H9 (cell line): ENCODE measurements around the gene MYRF. TPM values are rescaled to one million over a fixed set of nuclear protein-coding genes. Genes with fewer than 3 reads are reported as not detected.

Source experiments
- DNase-seq: peaks from one replicate; pipeline ENCODE4 v3.0.0-alpha.2; 2017
- H2AFZ ChIP-seq: one replicate; pipeline ENCODE4 v1.6.1; 2013; ENCODE audit warnings: mild to moderate bottlenecking, low read length, control low read depth, moderate library complexity
- H2AK5ac ChIP-seq: 2 replicates; pipeline ENCODE4 v1.6.1; 2013; ENCODE audit warnings: low read length, control low read depth, mixed read lengths; ENCODE audit not compliant: insufficient read length
- H2BK120ac ChIP-seq: one replicate; pipeline ENCODE4 v1.6.1; 2013; ENCODE audit warnings: low read depth, mild to moderate bottlenecking, low read length, control low read depth, inconsistent platforms; ENCODE audit not compliant: poor library complexity, severe bottlenecking
- H2BK12ac ChIP-seq: 2 replicates; pipeline ENCODE4 v1.6.1; 2013; ENCODE audit warnings: low read length, control low read depth, mixed read lengths, low read depth; ENCODE audit not compliant: insufficient read length
- H2BK15ac ChIP-seq: 2 replicates; pipeline ENCODE4 v1.6.1; 2013; ENCODE audit warnings: low read depth, low read length, control low read depth
- H2BK20ac ChIP-seq: one replicate; pipeline ENCODE4 v1.6.1; 2013; ENCODE audit warnings: low read depth, mild to moderate bottlenecking, low read length, control low read depth, inconsistent platforms; ENCODE audit not compliant: poor library complexity, severe bottlenecking
- H2BK5ac ChIP-seq: 2 replicates; pipeline ENCODE4 v1.6.1; 2013; ENCODE audit warnings: low read length, control low read depth, mixed read lengths; ENCODE audit not compliant: insufficient read length
- H3K14ac ChIP-seq: 2 replicates; pipeline ENCODE4 v1.6.1; 2013; ENCODE audit warnings: low read length, control low read depth; ENCODE audit not compliant: insufficient read depth
- H3K18ac ChIP-seq: 2 replicates; pipeline ENCODE4 v1.6.1; 2013; ENCODE audit warnings: low read depth, mild to moderate bottlenecking, mixed read lengths, low read length, control low read depth; ENCODE audit not compliant: insufficient read length
- H3K23ac ChIP-seq: 2 replicates; pipeline ENCODE4 v1.6.1; 2013; ENCODE audit warnings: low read length, control low read depth, mixed read lengths, low read depth; ENCODE audit not compliant: insufficient read length
- H3K23me2 ChIP-seq: 2 replicates; pipeline ENCODE4 v1.6.1; 2013; ENCODE audit warnings: low read depth, mild to moderate bottlenecking, mixed read lengths, low read length, control low read depth; ENCODE audit not compliant: insufficient read length, poor library complexity, severe bottlenecking
- H3K27ac ChIP-seq: 2 replicates; pipeline ENCODE4 v1.5.1; 2013; ENCODE audit warnings: low read length, control low read depth, mixed read lengths, low read depth; ENCODE audit not compliant: insufficient read length
- H3K27me3 ChIP-seq: 2 replicates; pipeline ENCODE4 v1.6.1; 2013; ENCODE audit warnings: low read length, control low read depth, inconsistent platforms; ENCODE audit not compliant: insufficient read depth
- H3K4ac ChIP-seq: 2 replicates; pipeline ENCODE4 v1.6.1; 2013; ENCODE audit warnings: low read depth, mild to moderate bottlenecking, control low read depth, inconsistent platforms, low read length, moderate library complexity
- H3K4me1 ChIP-seq: 2 replicates; pipeline ENCODE4 v1.6.1; 2013; ENCODE audit warnings: low read length, control low read depth, inconsistent platforms; ENCODE audit not compliant: insufficient read depth
- H3K4me2 ChIP-seq: 2 replicates; pipeline ENCODE4 v1.6.1; 2013; ENCODE audit warnings: low read length, control low read depth, mixed read lengths; ENCODE audit not compliant: insufficient read length, insufficient read depth
- H3K56ac ChIP-seq: 2 replicates; pipeline ENCODE4 v1.6.1; 2013; ENCODE audit warnings: low read depth, mild to moderate bottlenecking, mixed read lengths, low read length, control low read depth; ENCODE audit not compliant: insufficient read length
- H3K79me1 ChIP-seq: 2 replicates; pipeline ENCODE4 v1.6.1; 2013; ENCODE audit warnings: low read depth, mild to moderate bottlenecking, moderate library complexity, low read length, control low read depth, inconsistent platforms; ENCODE audit not compliant: insufficient read depth, poor library complexity, severe bottlenecking
- H3K79me2 ChIP-seq: 2 replicates; pipeline ENCODE4 v1.6.1; 2013; ENCODE audit warnings: low read length, control low read depth, inconsistent platforms; ENCODE audit not compliant: insufficient read depth
- H3K9ac ChIP-seq: 2 replicates; pipeline ENCODE4 v1.6.1; 2013; ENCODE audit warnings: low read length, control low read depth, mixed read lengths; ENCODE audit not compliant: insufficient read length; ENCODE audit errors: extremely low read depth
- H3K9me3 ChIP-seq: one replicate; pipeline ENCODE4 v1.6.1; 2013; ENCODE audit warnings: low read depth, low read length, inconsistent platforms; ENCODE audit not compliant: control insufficient read depth
- H3T11ph ChIP-seq: one replicate; pipeline ENCODE4 v1.6.1; 2013; ENCODE audit warnings: mild to moderate bottlenecking, low read length, control low read depth, inconsistent platforms
- H4K20me1 ChIP-seq: one replicate; pipeline ENCODE4 v1.6.1; 2013; ENCODE audit not compliant: control insufficient read depth, insufficient read length, insufficient read depth
- H4K5ac ChIP-seq: 2 replicates; pipeline ENCODE4 v1.6.1; 2013; ENCODE audit warnings: low read depth, mild to moderate bottlenecking, mixed read lengths, low read length, control low read depth; ENCODE audit not compliant: insufficient read length
- H4K8ac ChIP-seq: replicated peaks from 2 replicates; pipeline ENCODE4 v1.6.1; 2013; ENCODE audit warnings: low read length, control low read depth, mixed read lengths, low read depth; ENCODE audit not compliant: insufficient read length
- H4K91ac ChIP-seq: 2 replicates; pipeline ENCODE4 v1.6.1; 2013; ENCODE audit warnings: low read depth, mild to moderate bottlenecking, moderate library complexity, mixed read lengths, low read length, control low read depth; ENCODE audit not compliant: insufficient read length
- H3K27ac Mint-ChIP-seq, 3 experiments: 2 replicates in 2 of 3; 3 replicates in 1 of 3; pipeline ENCODE4 v1.8.0; 2020 to 2021; ENCODE audit warnings: mixed read lengths in 3 of 3, mild to moderate bottlenecking in 1 of 3, moderate library complexity in 1 of 3
- H3K27me3 Mint-ChIP-seq: 2 replicates; pipeline ENCODE4 v1.8.0; 2021; ENCODE audit warnings: low read depth, mild to moderate bottlenecking, moderate library complexity, mixed read lengths
- H3K36me3 Mint-ChIP-seq, 3 experiments: 2 replicates in 2 of 3; 3 replicates in 1 of 3; pipeline ENCODE4 v1.8.0; 2020 to 2021; ENCODE audit warnings: low read depth in 3 of 3, mixed read lengths in 3 of 3; ENCODE audit not compliant: insufficient read depth in 1 of 3
- H3K4me1 Mint-ChIP-seq, 2 experiments: 2 replicates each; pipeline ENCODE4 v1.8.0; 2020; ENCODE audit warnings: mixed read lengths in 2 of 2
- H3K4me3 Mint-ChIP-seq, 2 experiments: 2 replicates in 1 of 2; 3 replicates in 1 of 2; pipeline ENCODE4 v1.8.0; 2020 to 2021; ENCODE audit warnings: mild to moderate bottlenecking in 2 of 2, mixed read lengths in 2 of 2, moderate library complexity in 1 of 2
- H3K9me3 Mint-ChIP-seq, 2 experiments: 2 replicates in 1 of 2; 3 replicates in 1 of 2; pipeline ENCODE4 v1.8.0; 2020; ENCODE audit warnings: mild to moderate bottlenecking in 2 of 2, mixed read lengths in 2 of 2, moderate library complexity in 1 of 2
- CTCF ChIP-seq: fragments of 200-600 bp; sonication (generic); conservative IDR thresholded peaks from 3 replicates; pipeline ENCODE4 v1.8.0; 2021; ENCODE audit warnings: antibody characterized with exemption, mild to moderate bottlenecking
- WGBS: extraction: QIAGEN DNeasy Blood & Tissue Kit; methylation state at CpG from one replicate; pipeline ENCODE4 v1.1.7; 2013; ENCODE audit warnings: missing lambda C conversion rate, low lambda C conversion rate, mixed read lengths; ENCODE audit not compliant: insufficient read length; ENCODE audit errors: extremely low coverage; 5-methylcytosine and 5-hydroxymethylcytosine counted together
- total RNA-seq: library from RNA; stranded (reverse); gene quantifications from 2 replicates; pipeline ENCODE4 v1.2.1, GENCODE V29; 2021

MYRF gene
- total RNA-seq, 1 experiment from 2014 or later = 13.9 TPM

GRCh38 chr11:61747967-61748285, 4.5 kb upstream of the MYRF start:
- Histone ChIP-seq H3K9ac (no peak overlapping the region), H3K56ac (no peak overlapping the region), H3K18ac (no peak overlapping the region), H2AFZ (no peak overlapping the region), H3K23me2 (peaks cover 4% of the 10 kb centered on the region), H3K79me2 (no peaks in the 10 kb centered on the region), H3K79me1 (no peaks in the 10 kb centered on the region), H4K91ac (no peak overlapping the region), H3K4ac (no peak overlapping the region), H2BK20ac (no peak overlapping the region), H2BK12ac (no peak overlapping the region), H4K20me1 (no peaks in the 10 kb centered on the region), H2BK15ac (no peak overlapping the region), H2BK120ac (no peak overlapping the region), H2AK5ac (no peak overlapping the region), H3K9me3 (no peaks in the 10 kb centered on the region), H4K8ac (no peak overlapping the region), H3K14ac (no peak overlapping the region), H4K5ac (no peak overlapping the region), H2BK5ac (no peak overlapping the region), H3K4me2 (no peak overlapping the region), H3K4me1 (peaks cover 2% of the 10 kb centered on the region; the same call in 1 of the 2 replicates), H3K27me3 (peaks cover under 1% of the 10 kb centered on the region; the same call in 1 of the 2 replicates), H3K23ac (no peak overlapping the region), H3K27ac (no peak overlapping the region), H3T11ph (no peak overlapping the region)
- H3K4me3 Mint-ChIP-seq = no peak overlapping the region
- H3K9me3 Mint-ChIP-seq = peaks cover 0 to under 1% of the 10 kb centered on the region in 2 experiments; a peak in 1 of 5 replicates
- TF ChIP-seq CTCF = peak; percentile 37; the same call in 2 of the 3 replicates
- H3K36me3 Mint-ChIP-seq = peaks cover 0 to 4% (median 0%) of the 10 kb centered on the region in 3 experiments; a peak in 2 of 7 replicates
- H3K27ac Mint-ChIP-seq = no peak overlapping the region
- no CpG with 5 or more reads among the region's 3 CpGs for WGBS
- H3K27me3 Mint-ChIP-seq = peaks cover 24% of the 10 kb centered on the region
- DNase-seq = no peak
- peaks cover 31 to 48% of the 10 kb centered on the region in 2 experiments for H3K4me1 Mint-ChIP-seq
